HCT116 (cell line): ENCODE results near the gene SMC6. TPM values are rescaled to one million over a fixed set of nuclear protein-coding genes. Genes with fewer than 3 reads are reported as not detected.

Experiments
- ATAC-seq: fragments of 200-7000 bp; cut with Tn5 transposase; 2 replicates; pipeline ENCODE4 v1.9.1; 2020; ENCODE audit warnings: mild to moderate bottlenecking, moderate library complexity
- BruUV-seq: library from RNA; stranded (reverse); fragments of 400-500 nt; replicated peaks from 2 replicates; lab custom pipeline; 2021; lab: Mats Ljungman, UMichigan
- CTCF ChIA-PET: fragments of 300-600 bp; sonication (Branson Sonifier 250); formaldehyde crosslinking; loops from one replicate; lab custom pipeline; 2021; ENCODE audit warnings: antibody characterized with exemption; lab: Charles Lee
- POLR2A ChIA-PET: fragments of 300-600, 350-600 bp; sonication (Branson Sonifier 250); formaldehyde crosslinking; loops from one replicate; lab custom pipeline; 2021; ENCODE audit warnings: antibody characterized with exemption; lab: Charles Lee
- RAD21 ChIA-PET, 2 experiments: fragments of 300-600 bp; sonication (Branson Sonifier 250); formaldehyde crosslinking; loops; one replicate each; lab custom pipeline; 2023; ENCODE audit warnings: low total read pairs in 2 of 2; ENCODE audit not compliant: uncharacterized antibody in 2 of 2, unreplicated experiment in 2 of 2, low non-redundant PET in 1 of 2; lab: Charles Lee
- DNase-seq: peaks from one replicate; pipeline ENCODE4 v3.0.0-alpha.2; 2010; ENCODE audit warnings: low read depth, low spot score
- H2AFZ ChIP-seq: fragments of 200-600 bp; shearing (Covaris generic), sonication (generic); 2 replicates; pipeline ENCODE4 v1.6.1; 2017; ENCODE audit warnings: low read depth, mixed run types, mixed read lengths, antibody characterized with exemption, low read length; ENCODE audit not compliant: poor library complexity, severe bottlenecking
- H3K27ac ChIP-seq: 2 replicates; pipeline ENCODE4 v1.5.1; 2012; ENCODE audit warnings: low read depth, low read length
- H3K27me3 ChIP-seq: fragments of 200-600 bp; sonication (generic); 2 replicates; pipeline ENCODE4 v1.6.1; 2016; ENCODE audit warnings: mixed run types, low read length, mixed read lengths; ENCODE audit not compliant: insufficient read depth
- H3K36me3 ChIP-seq, 2 experiments: fragments of 200-500 bp in 1 of 2; fragments of 200-600 bp in 1 of 2; sonication (Bioruptor generic) in 1 of 2; sonication (generic) in 1 of 2; 2 replicates each; pipeline versions ENCODE4 v1.5.1 to v1.6.1; 2014 to 2016; ENCODE audit warnings: low read length in 2 of 2, inconsistent platforms in 1 of 2, mixed read lengths in 1 of 2, mixed run types in 1 of 2; ENCODE audit not compliant: insufficient read depth in 2 of 2, control insufficient read depth in 1 of 2
- H3K4me1 ChIP-seq, 2 experiments: fragments of 200-600 bp in 1 of 2; sonication (generic) in 1 of 2; 2 replicates each; pipeline versions ENCODE4 v1.5.1 to v1.6.1; 2012 to 2017; ENCODE audit warnings: low read length in 2 of 2, inconsistent platforms in 1 of 2, mild to moderate bottlenecking in 1 of 2, mixed read lengths in 1 of 2, mixed run types in 1 of 2, moderate library complexity in 1 of 2; ENCODE audit not compliant: insufficient read depth in 2 of 2, control insufficient read depth in 1 of 2
- H3K4me2 ChIP-seq: fragments of 200-600 bp; sonication (generic); 2 replicates; pipeline ENCODE4 v1.6.1; 2017; ENCODE audit warnings: mixed run types, low read length, mixed read lengths
- H3K4me3 ChIP-seq, 2 experiments: fragments of 200-600 bp in 1 of 2; sonication (generic) in 1 of 2; replicated peaks in 1 of 2; 2 replicates each; pipeline ENCODE4 v1.5.1; 2011 to 2016; ENCODE audit warnings: low read length in 2 of 2, control low read depth in 1 of 2, low read depth in 1 of 2, mild to moderate bottlenecking in 1 of 2, mixed read lengths in 1 of 2, mixed run types in 1 of 2
- H3K79me2 ChIP-seq: fragments of 200-600 bp; sonication (generic); 2 replicates; pipeline ENCODE4 v1.6.1; 2017; ENCODE audit warnings: mild to moderate bottlenecking, mixed run types, low read length, moderate library complexity, mixed read lengths; ENCODE audit not compliant: insufficient read depth
- H3K9ac ChIP-seq: fragments of 200-600 bp; sonication (generic); 2 replicates; pipeline ENCODE4 v1.6.1; 2016; ENCODE audit warnings: low read length, mixed read lengths
- H3K9me2 ChIP-seq: fragments of 200-600 bp; sonication (generic), shearing (Covaris generic); 2 replicates; pipeline ENCODE4 v1.6.1; 2017; ENCODE audit warnings: mixed run types, mild to moderate bottlenecking, moderate library complexity; ENCODE audit not compliant: insufficient read depth
- H3K9me3 ChIP-seq, 2 experiments: fragments of 200-500 bp in 1 of 2; fragments of 200-600 bp in 1 of 2; sonication (Bioruptor generic) in 1 of 2; sonication (generic) in 1 of 2; 2 replicates each; pipeline ENCODE4 v1.6.1; 2014 to 2017; ENCODE audit warnings: low read length in 2 of 2, mixed read lengths in 2 of 2, inconsistent platforms in 1 of 2, low read depth in 1 of 2, mild to moderate bottlenecking in 1 of 2, mixed run types in 1 of 2, moderate library complexity in 1 of 2; ENCODE audit not compliant: control insufficient read depth in 1 of 2, insufficient read depth in 1 of 2
- H4K20me1 ChIP-seq: fragments of 200-600 bp; sonication (generic), shearing (Covaris generic); 2 replicates; pipeline ENCODE4 v1.6.1; 2017; ENCODE audit warnings: mixed run types, mild to moderate bottlenecking, moderate library complexity; ENCODE audit not compliant: insufficient read depth
- ATF3 ChIP-seq: IDR thresholded peaks from 2 replicates; pipeline ENCODE4 v1.6.1; 2012
- EZH2 ChIP-seq: fragments of 200-600 bp; sonication (generic); IDR thresholded peaks from 2 replicates; pipeline ENCODE4 v1.6.1; 2017; ENCODE audit warnings: antibody characterized with exemption, mixed run types
- EZH2phosphoT487 ChIP-seq: fragments of 200-600 bp; IDR thresholded peaks from 2 replicates; pipeline ENCODE4 v1.6.1; 2018; ENCODE audit warnings: antibody characterized with exemption, borderline replicate concordance
- MAX ChIP-seq: IDR thresholded peaks from 2 replicates; pipeline ENCODE4 v1.6.1; 2012
- POLR2A ChIP-seq: IDR thresholded peaks from 2 replicates; pipeline ENCODE4 v1.7.0; 2011; ENCODE audit warnings: borderline replicate concordance; ENCODE audit not compliant: insufficient read depth, insufficient read length; ENCODE audit errors: extremely low read depth
- POLR2AphosphoS5 ChIP-seq: IDR thresholded peaks from 2 replicates; pipeline ENCODE4 v1.6.1; 2011; ENCODE audit warnings: mild to moderate bottlenecking, low read depth, low read length, moderate library complexity
- RAD21 ChIP-seq: IDR thresholded peaks from 2 replicates; pipeline ENCODE4 v1.6.1; 2012; ENCODE audit warnings: low read depth, mild to moderate bottlenecking
- REST ChIP-seq: IDR thresholded peaks from 2 replicates; pipeline ENCODE4 v1.6.1; 2012; ENCODE audit warnings: low read depth
- SIN3A ChIP-seq: IDR thresholded peaks from 2 replicates; pipeline ENCODE4 v1.6.1; 2012; ENCODE audit warnings: low read depth
- SP1 ChIP-seq: IDR thresholded peaks from 2 replicates; pipeline ENCODE4 v1.6.1; 2012; ENCODE audit warnings: low read depth
- SRF ChIP-seq: IDR thresholded peaks from 2 replicates; pipeline ENCODE4 v1.6.1; 2012; ENCODE audit warnings: low read depth
- TCF7L2 ChIP-seq: IDR thresholded peaks from 2 replicates; pipeline ENCODE4 v1.7.0; 2011; ENCODE audit warnings: borderline replicate concordance, inconsistent platforms; ENCODE audit not compliant: insufficient read depth, insufficient read length; ENCODE audit errors: extremely low read depth
- YY1 ChIP-seq: IDR thresholded peaks from 2 replicates; pipeline ENCODE4 v1.6.1; 2011; ENCODE audit warnings: low read length, low read depth, moderate library complexity, mild to moderate bottlenecking; ENCODE audit not compliant: insufficient replicate concordance; ENCODE audit errors: extremely low read depth
- ZFX ChIP-seq: fragments of 450-650 bp; IDR thresholded peaks from 2 replicates; pipeline ENCODE4 v1.6.1; 2017
- ZNF274 ChIP-seq: fragments of 200-500 bp; sonication (Bioruptor generic); IDR thresholded peaks from 2 replicates; pipeline ENCODE4 v1.6.1; 2014; ENCODE audit warnings: mild to moderate bottlenecking, low read depth, low read length, inconsistent platforms
- intact Hi-C: fragments of 100-400 bp; cut with micrococcal nuclease; formaldehyde crosslinking; loops from 2 replicates; pipeline ENCODE4 v1.10.0; 2022
- total RNA-seq: library from RNA; stranded (reverse); gene quantifications from one replicate; pipeline ENCODE4 v1.2.1, GENCODE V29; 2021; ENCODE audit not compliant: unreplicated experiment

SMC6 gene
- total RNA-seq, 1 experiment from 2014 or later = 26.4 TPM

GRCh38 chr2:17758118-17758517 is 4.5 kb upstream of the SMC6 start:
- no peaks in the 10 kb centered on the region for H3K9me3 ChIP-seq
- H3K4me3 ChIP-seq = no peak overlapping the region
- H2AFZ ChIP-seq = no peak overlapping the region
- intact Hi-C loops = no loop called here
- no peaks in the 10 kb centered on the region for H3K9me2 ChIP-seq
- 0 out of 4 replicates have a peak, but pooled peaks cover 0 to 6% of the 10 kb centered on the region in 2 experiments for H3K36me3 ChIP-seq
- POLR2A ChIA-PET = no interaction called here
- BruUV-seq = no TSS peak
- no peaks in the 10 kb centered on the region; the same call in 1 of the 2 replicates for H4K20me1 ChIP-seq
- H3K4me2 ChIP-seq = no peak overlapping the region
- no peak overlapping the region for H3K27ac ChIP-seq
- H3K27me3 ChIP-seq = no peaks in the 10 kb centered on the region
- no peak for DNase-seq
- CTCF ChIA-PET = no interaction called here
- H3K9ac ChIP-seq = no peak overlapping the region
- no peak for ATAC-seq
- TF ChIP-seq POLR2A (no peak), ATF3 (no peak), TCF7L2 (no peak), SP1 (no peak), ZFX (no peak), MAX (no peak), ZNF274 (no peak), POLR2AphosphoS5 (no peak), RAD21 (no peak), EZH2 (no peak), REST (no peak), YY1 (no peak), EZH2phosphoT487 (no peak), SIN3A (no peak), SRF (no peak)
- peaks cover 68% of the 10 kb centered on the region for H3K79me2 ChIP-seq
- RAD21 ChIA-PET = no interaction called here
- H3K4me1 ChIP-seq = peaks cover 0 to 9% of the 10 kb centered on the region in 2 experiments; a peak in 3 of 4 replicates
